Measurements from ENCODE around the gene RACGAP1. TPM values are rescaled to one million over a fixed set of nuclear protein-coding genes. Genes with fewer than 3 reads are reported as not detected.
A peak's percentile ranks its signal among the peaks of the same experiment; 100 is the strongest.

The RACGAP1 gene
- total RNA-seq, 6 experiments from 2014 or later: 52.6 to 119 (median 104) TPM

DNA sequence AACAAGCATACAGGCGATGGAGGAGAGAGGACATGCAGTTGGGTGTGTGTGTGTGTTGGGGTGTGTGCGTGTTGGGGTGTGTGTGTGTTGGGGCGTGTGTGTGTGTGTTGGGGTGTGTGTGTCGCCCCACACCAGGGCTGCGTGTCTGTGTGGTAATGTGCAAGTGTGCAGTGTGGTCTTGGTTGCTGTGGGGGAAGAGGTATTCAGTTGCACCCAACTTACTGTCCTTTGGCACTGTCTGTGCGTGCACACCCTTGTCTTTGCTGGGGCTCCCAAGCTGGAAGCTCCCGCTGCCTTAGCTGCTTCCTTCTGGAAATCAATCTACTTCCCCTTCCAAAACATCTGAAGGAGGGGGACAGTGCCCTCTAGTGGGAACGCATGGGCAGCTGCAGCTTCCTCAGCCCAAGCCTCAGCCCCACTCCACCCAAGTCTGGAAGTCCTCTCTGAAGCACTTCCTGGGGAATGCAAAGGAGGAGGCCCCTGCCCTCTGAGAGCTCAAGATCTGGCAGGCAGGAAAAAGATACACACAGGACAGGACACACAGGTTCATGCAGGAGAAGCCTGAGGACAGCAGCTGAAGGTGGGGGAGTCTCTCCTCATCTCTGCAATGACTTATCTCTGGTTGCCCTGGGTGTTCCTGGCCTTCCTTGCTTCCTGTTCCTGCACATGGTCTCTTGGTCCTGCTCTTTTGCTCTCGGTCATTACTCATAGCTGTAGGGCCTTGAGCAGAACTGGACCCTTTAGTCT, 45.2 kb upstream of the RACGAP1 start:
- Mint-ChIP-seq H3K27me3 (ENCODE audit: insufficient read depth) (peaks cover 2% of the 10 kb centered on the region; the same call in 1 of the 2 replicates), H3K36me3 (ENCODE audit: low read depth) (no peaks in the 10 kb centered on the region), H3K4me3 (peak overlapping the region; percentile 8; the same call in 1 of the 2 replicates), H3K4me1 (ENCODE audit: low read depth) (peaks cover 21% of the 10 kb centered on the region), H3K9me3 (no peaks in the 10 kb centered on the region), H3K27ac (peak overlapping the region; percentile 66)
- DNase-seq: peak; percentile 76
- TF ChIP-seq, protein P1, sequence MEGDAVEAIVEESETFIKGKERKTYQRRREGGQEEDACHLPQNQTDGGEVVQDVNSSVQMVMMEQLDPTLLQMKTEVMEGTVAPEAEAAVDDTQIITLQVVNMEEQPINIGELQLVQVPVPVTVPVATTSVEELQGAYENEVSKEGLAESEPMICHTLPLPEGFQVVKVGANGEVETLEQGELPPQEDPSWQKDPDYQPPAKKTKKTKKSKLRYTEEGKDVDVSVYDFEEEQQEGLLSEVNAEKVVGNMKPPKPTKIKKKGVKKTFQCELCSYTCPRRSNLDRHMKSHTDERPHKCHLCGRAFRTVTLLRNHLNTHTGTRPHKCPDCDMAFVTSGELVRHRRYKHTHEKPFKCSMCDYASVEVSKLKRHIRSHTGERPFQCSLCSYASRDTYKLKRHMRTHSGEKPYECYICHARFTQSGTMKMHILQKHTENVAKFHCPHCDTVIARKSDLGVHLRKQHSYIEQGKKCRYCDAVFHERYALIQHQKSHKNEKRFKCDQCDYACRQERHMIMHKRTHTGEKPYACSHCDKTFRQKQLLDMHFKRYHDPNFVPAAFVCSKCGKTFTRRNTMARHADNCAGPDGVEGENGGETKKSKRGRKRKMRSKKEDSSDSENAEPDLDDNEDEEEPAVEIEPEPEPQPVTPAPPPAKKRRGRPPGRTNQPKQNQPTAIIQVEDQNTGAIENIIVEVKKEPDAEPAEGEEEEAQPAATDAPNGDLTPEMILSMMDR (IDR thresholded peaks at IDR 0.05): peak; percentile 94

- Mint-ChIP-seq H3K36me3 (ENCODE audit: low read depth) (no peaks in the 10 kb centered on the region), H3K4me1 (ENCODE audit: low read depth) (peaks cover 14% of the 10 kb centered on the region), H3K27me3 (ENCODE audit: insufficient read depth) (peaks cover 2% of the 10 kb centered on the region; the same call in 1 of the 2 replicates), H3K9me3 (no peaks in the 10 kb centered on the region), H3K27ac (no peak overlapping the region), H3K4me3 (no peak overlapping the region)
- DNase-seq: no peak
- TF ChIP-seq, protein P1 (IDR thresholded peaks at IDR 0.05): no peak
Observed at GRCh38 chr12:50069539-50069938, 44.2 kb upstream of the RACGAP1 start.

- DNase-seq: no peak
- Mint-ChIP-seq H3K9me3 (no peaks in the 10 kb centered on the region), H3K27me3 (ENCODE audit: insufficient read depth) (peaks cover 2% of the 10 kb centered on the region; the same call in 1 of the 2 replicates), H3K27ac (no peak overlapping the region), H3K4me3 (no peak overlapping the region), H3K36me3 (ENCODE audit: low read depth) (no peaks in the 10 kb centered on the region), H3K4me1 (ENCODE audit: low read depth) (peaks cover 14% of the 10 kb centered on the region)
- TF ChIP-seq, protein P1 (IDR thresholded peaks at IDR 0.05): no peak
Observed at GRCh38 chr12:50069069-50069468, 43.8 kb upstream of the RACGAP1 start.

- Mint-ChIP-seq H3K27ac (no peak overlapping the region), H3K9me3 (no peaks in the 10 kb centered on the region), H3K4me3 (no peak overlapping the region), H3K27me3 (ENCODE audit: insufficient read depth) (peaks cover 7% of the 10 kb centered on the region), H3K4me1 (ENCODE audit: low read depth) (peaks cover 14% of the 10 kb centered on the region), H3K36me3 (ENCODE audit: low read depth) (no peaks in the 10 kb centered on the region)
- peak; percentile 91 for DNase-seq
- TF ChIP-seq, protein P1 (IDR thresholded peaks at IDR 0.05): no peak
Observed at GRCh38 chr12:50066402-50066801, 41.1 kb upstream of the RACGAP1 start.

GRCh38 chr12:50065726-50066310, 40.5 kb upstream of the RACGAP1 start:
- TF ChIP-seq, protein P1 (IDR thresholded peaks at IDR 0.05): no peak
- H3K9me3 Mint-ChIP-seq: no peaks in the 10 kb centered on the region
- no peak overlapping the region for H3K4me3 Mint-ChIP-seq
- peaks cover 8% of the 10 kb centered on the region for H3K27me3 Mint-ChIP-seq (ENCODE audit: insufficient read depth)
- no peak overlapping the region for H3K27ac Mint-ChIP-seq
- H3K36me3 Mint-ChIP-seq (ENCODE audit: low read depth): no peaks in the 10 kb centered on the region
- peaks cover 10% of the 10 kb centered on the region for H3K4me1 Mint-ChIP-seq (ENCODE audit: low read depth)
- peak; percentile 25 for DNase-seq

Data from HFFc6 (cell line).